ENCODE results near the gene USP34.

Gene USP34

GRCh38 chr2:61229936-61230335 is 241.0 kb downstream of the USP34 start:
- Histone ChIP-seq H3K4me3 (ENCODE audit: low read depth, low read length) (no peak overlapping the region), H3K4me1 (ENCODE audit: control insufficient read depth, insufficient read depth, low read length) (no peaks in the 10 kb centered on the region), H3K27ac (ENCODE audit: extremely low read depth, low read depth, low read length) (no peak overlapping the region), H3K36me3 (ENCODE audit: control insufficient read depth in 2 of 2, insufficient read depth in 1 of 2, low read length in 2 of 2) (peaks cover 64 to 74% of the 10 kb centered on the region in 2 experiments), H3K9me3 (ENCODE audit: control insufficient read depth, insufficient read depth, low read depth, low read length) (no peaks in the 10 kb centered on the region)
- POLR2A ChIA-PET: no interaction called here
- CTCF ChIA-PET: no interaction called here
- TF ChIP-seq PRDM2 (tag by site-specific recombination; IDR thresholded peaks at IDR 0.05; ENCODE audit: borderline replicate concordance): no peak
- no peak for TF ChIP-seq ZSCAN23 (tag by site-specific recombination; IDR thresholded peaks at IDR 0.05)
- TF ChIP-seq ZNF488 (tag by site-specific recombination; IDR thresholded peaks at IDR 0.05): no peak
- TF ChIP-seq ZFP3 (tag by site-specific recombination; IDR thresholded peaks at IDR 0.05; ENCODE audit: low read depth): no peak
- no peak for TF ChIP-seq ZNF138 (tag by site-specific recombination; IDR thresholded peaks at IDR 0.05; ENCODE audit: borderline replicate concordance)
- no peak for TF ChIP-seq ZNF639 (tag by site-specific recombination; IDR thresholded peaks at IDR 0.05)
- no peak for TF ChIP-seq SP2 (tag by site-specific recombination; IDR thresholded peaks at IDR 0.05)
- TF ChIP-seq ZNF76 (tag by site-specific recombination; IDR thresholded peaks at IDR 0.05; ENCODE audit: borderline replicate concordance, low read depth): no peak
- no peak for TF ChIP-seq ZNF433 (tag by site-specific recombination; IDR thresholded peaks at IDR 0.05; ENCODE audit: low read depth)
- TF ChIP-seq ZNF518A (tag by site-specific recombination; conservative IDR thresholded peaks at IDR 0.05; ENCODE audit: low read depth): no peak
- TF ChIP-seq ZNF624 (tag by site-specific recombination; IDR thresholded peaks at IDR 0.05): no peak

- H3K9me3 ChIP-seq (ENCODE audit: control insufficient read depth, insufficient read depth, low read depth, low read length): no peaks in the 10 kb centered on the region
- peaks cover 38 to 78% of the 10 kb centered on the region in 2 experiments for H3K36me3 ChIP-seq (ENCODE audit: control insufficient read depth in 2 of 2, insufficient read depth in 1 of 2, low read length in 2 of 2)
- CTCF ChIA-PET: interaction anchor here (0.7 kb wide), 1 partner anchor 436 kb away, joined by 3 read pairs; no protein-coding TSS in a partner anchor
- no peak overlapping the region for H3K4me3 ChIP-seq (ENCODE audit: low read depth, low read length)
- H3K4me1 ChIP-seq (ENCODE audit: control insufficient read depth, insufficient read depth, low read length): no peaks in the 10 kb centered on the region
- no peak overlapping the region for H3K27ac ChIP-seq (ENCODE audit: extremely low read depth, low read depth, low read length)
- POLR2A ChIA-PET: no interaction called here
- TF ChIP-seq ZNF645 (tag by site-specific recombination; IDR thresholded peaks at IDR 0.05) (no peak), ZNF169 (tag by site-specific recombination; IDR thresholded peaks at IDR 0.05) (no peak), ZNF280C (tag by site-specific recombination; IDR thresholded peaks at IDR 0.05) (no peak), ZNF658 (tag by site-specific recombination; IDR thresholded peaks at IDR 0.05) (no peak), ZNF174 (tag by site-specific recombination; IDR thresholded peaks at IDR 0.05) (no peak), ZNF202 (tag by site-specific recombination; IDR thresholded peaks at IDR 0.05; ENCODE audit: borderline replicate concordance) (no peak), SP3 (tag by site-specific recombination; IDR thresholded peaks at IDR 0.05) (no peak)
Measured at GRCh38 chr2:61222567-61222966, 248.3 kb downstream of the USP34 start.
